H9 (cell line): ENCODE results near the gene SIN3B. TPM values are rescaled to one million over a fixed set of nuclear protein-coding genes. Genes with fewer than 3 reads are reported as not detected.

ENCODE experiments used
- DNase-seq: peaks from one replicate; pipeline ENCODE4 v3.0.0-alpha.2; 2017
- H2AFZ ChIP-seq: one replicate; pipeline ENCODE4 v1.6.1; 2013; ENCODE audit warnings: mild to moderate bottlenecking, low read length, control low read depth, moderate library complexity
- H2AK5ac ChIP-seq: 2 replicates; pipeline ENCODE4 v1.6.1; 2013; ENCODE audit warnings: low read length, control low read depth, mixed read lengths; ENCODE audit not compliant: insufficient read length
- H2BK120ac ChIP-seq: one replicate; pipeline ENCODE4 v1.6.1; 2013; ENCODE audit warnings: low read depth, mild to moderate bottlenecking, low read length, control low read depth, inconsistent platforms; ENCODE audit not compliant: poor library complexity, severe bottlenecking
- H2BK12ac ChIP-seq: 2 replicates; pipeline ENCODE4 v1.6.1; 2013; ENCODE audit warnings: low read length, control low read depth, mixed read lengths, low read depth; ENCODE audit not compliant: insufficient read length
- H2BK15ac ChIP-seq: 2 replicates; pipeline ENCODE4 v1.6.1; 2013; ENCODE audit warnings: low read depth, low read length, control low read depth
- H2BK20ac ChIP-seq: one replicate; pipeline ENCODE4 v1.6.1; 2013; ENCODE audit warnings: low read depth, mild to moderate bottlenecking, low read length, control low read depth, inconsistent platforms; ENCODE audit not compliant: poor library complexity, severe bottlenecking
- H2BK5ac ChIP-seq: 2 replicates; pipeline ENCODE4 v1.6.1; 2013; ENCODE audit warnings: low read length, control low read depth, mixed read lengths; ENCODE audit not compliant: insufficient read length
- H3K14ac ChIP-seq: 2 replicates; pipeline ENCODE4 v1.6.1; 2013; ENCODE audit warnings: low read length, control low read depth; ENCODE audit not compliant: insufficient read depth
- H3K18ac ChIP-seq: 2 replicates; pipeline ENCODE4 v1.6.1; 2013; ENCODE audit warnings: low read depth, mild to moderate bottlenecking, mixed read lengths, low read length, control low read depth; ENCODE audit not compliant: insufficient read length
- H3K23ac ChIP-seq: 2 replicates; pipeline ENCODE4 v1.6.1; 2013; ENCODE audit warnings: low read length, control low read depth, mixed read lengths, low read depth; ENCODE audit not compliant: insufficient read length
- H3K23me2 ChIP-seq: 2 replicates; pipeline ENCODE4 v1.6.1; 2013; ENCODE audit warnings: low read depth, mild to moderate bottlenecking, mixed read lengths, low read length, control low read depth; ENCODE audit not compliant: insufficient read length, poor library complexity, severe bottlenecking
- H3K27ac ChIP-seq: 2 replicates; pipeline ENCODE4 v1.5.1; 2013; ENCODE audit warnings: low read length, control low read depth, mixed read lengths, low read depth; ENCODE audit not compliant: insufficient read length
- H3K27me3 ChIP-seq: 2 replicates; pipeline ENCODE4 v1.6.1; 2013; ENCODE audit warnings: low read length, control low read depth, inconsistent platforms; ENCODE audit not compliant: insufficient read depth
- H3K4ac ChIP-seq: 2 replicates; pipeline ENCODE4 v1.6.1; 2013; ENCODE audit warnings: low read depth, mild to moderate bottlenecking, control low read depth, inconsistent platforms, low read length, moderate library complexity
- H3K4me1 ChIP-seq: 2 replicates; pipeline ENCODE4 v1.6.1; 2013; ENCODE audit warnings: low read length, control low read depth, inconsistent platforms; ENCODE audit not compliant: insufficient read depth
- H3K4me2 ChIP-seq: 2 replicates; pipeline ENCODE4 v1.6.1; 2013; ENCODE audit warnings: low read length, control low read depth, mixed read lengths; ENCODE audit not compliant: insufficient read length, insufficient read depth
- H3K56ac ChIP-seq: 2 replicates; pipeline ENCODE4 v1.6.1; 2013; ENCODE audit warnings: low read depth, mild to moderate bottlenecking, mixed read lengths, low read length, control low read depth; ENCODE audit not compliant: insufficient read length
- H3K79me1 ChIP-seq: 2 replicates; pipeline ENCODE4 v1.6.1; 2013; ENCODE audit warnings: low read depth, mild to moderate bottlenecking, moderate library complexity, low read length, control low read depth, inconsistent platforms; ENCODE audit not compliant: insufficient read depth, poor library complexity, severe bottlenecking
- H3K79me2 ChIP-seq: 2 replicates; pipeline ENCODE4 v1.6.1; 2013; ENCODE audit warnings: low read length, control low read depth, inconsistent platforms; ENCODE audit not compliant: insufficient read depth
- H3K9ac ChIP-seq: 2 replicates; pipeline ENCODE4 v1.6.1; 2013; ENCODE audit warnings: low read length, control low read depth, mixed read lengths; ENCODE audit not compliant: insufficient read length; ENCODE audit errors: extremely low read depth
- H3K9me3 ChIP-seq: one replicate; pipeline ENCODE4 v1.6.1; 2013; ENCODE audit warnings: low read depth, low read length, inconsistent platforms; ENCODE audit not compliant: control insufficient read depth
- H3T11ph ChIP-seq: one replicate; pipeline ENCODE4 v1.6.1; 2013; ENCODE audit warnings: mild to moderate bottlenecking, low read length, control low read depth, inconsistent platforms
- H4K20me1 ChIP-seq: one replicate; pipeline ENCODE4 v1.6.1; 2013; ENCODE audit not compliant: control insufficient read depth, insufficient read length, insufficient read depth
- H4K5ac ChIP-seq: 2 replicates; pipeline ENCODE4 v1.6.1; 2013; ENCODE audit warnings: low read depth, mild to moderate bottlenecking, mixed read lengths, low read length, control low read depth; ENCODE audit not compliant: insufficient read length
- H4K8ac ChIP-seq: replicated peaks from 2 replicates; pipeline ENCODE4 v1.6.1; 2013; ENCODE audit warnings: low read length, control low read depth, mixed read lengths, low read depth; ENCODE audit not compliant: insufficient read length
- H4K91ac ChIP-seq: 2 replicates; pipeline ENCODE4 v1.6.1; 2013; ENCODE audit warnings: low read depth, mild to moderate bottlenecking, moderate library complexity, mixed read lengths, low read length, control low read depth; ENCODE audit not compliant: insufficient read length
- H3K27ac Mint-ChIP-seq, 3 experiments: 2 replicates in 2 of 3; 3 replicates in 1 of 3; pipeline ENCODE4 v1.8.0; 2020 to 2021; ENCODE audit warnings: mixed read lengths in 3 of 3, mild to moderate bottlenecking in 1 of 3, moderate library complexity in 1 of 3
- H3K27me3 Mint-ChIP-seq: 2 replicates; pipeline ENCODE4 v1.8.0; 2021; ENCODE audit warnings: low read depth, mild to moderate bottlenecking, moderate library complexity, mixed read lengths
- H3K36me3 Mint-ChIP-seq, 3 experiments: 2 replicates in 2 of 3; 3 replicates in 1 of 3; pipeline ENCODE4 v1.8.0; 2020 to 2021; ENCODE audit warnings: low read depth in 3 of 3, mixed read lengths in 3 of 3; ENCODE audit not compliant: insufficient read depth in 1 of 3
- H3K4me1 Mint-ChIP-seq, 2 experiments: 2 replicates each; pipeline ENCODE4 v1.8.0; 2020; ENCODE audit warnings: mixed read lengths in 2 of 2
- H3K4me3 Mint-ChIP-seq, 2 experiments: 2 replicates in 1 of 2; 3 replicates in 1 of 2; pipeline ENCODE4 v1.8.0; 2020 to 2021; ENCODE audit warnings: mild to moderate bottlenecking in 2 of 2, mixed read lengths in 2 of 2, moderate library complexity in 1 of 2
- H3K9me3 Mint-ChIP-seq, 2 experiments: 2 replicates in 1 of 2; 3 replicates in 1 of 2; pipeline ENCODE4 v1.8.0; 2020; ENCODE audit warnings: mild to moderate bottlenecking in 2 of 2, mixed read lengths in 2 of 2, moderate library complexity in 1 of 2
- WGBS: extraction: QIAGEN DNeasy Blood & Tissue Kit; methylation state at CpG from one replicate; pipeline ENCODE4 v1.1.7; 2013; ENCODE audit warnings: missing lambda C conversion rate, low lambda C conversion rate, mixed read lengths; ENCODE audit not compliant: insufficient read length; ENCODE audit errors: extremely low coverage; 5-methylcytosine and 5-hydroxymethylcytosine counted together
- total RNA-seq: library from RNA; stranded (reverse); gene quantifications from 2 replicates; pipeline ENCODE4 v1.2.1, GENCODE V29; 2021
- TF ChIP-seq, protein P1 (sequence below): fragments of 200-600 bp; sonication (generic); conservative IDR thresholded peaks from 3 replicates; pipeline ENCODE4 v1.8.0; 2021; ENCODE audit warnings: antibody characterized with exemption, mild to moderate bottlenecking

SIN3B gene
- total RNA-seq, 1 experiment from 2014 or later = 72.7 TPM

DNA sequence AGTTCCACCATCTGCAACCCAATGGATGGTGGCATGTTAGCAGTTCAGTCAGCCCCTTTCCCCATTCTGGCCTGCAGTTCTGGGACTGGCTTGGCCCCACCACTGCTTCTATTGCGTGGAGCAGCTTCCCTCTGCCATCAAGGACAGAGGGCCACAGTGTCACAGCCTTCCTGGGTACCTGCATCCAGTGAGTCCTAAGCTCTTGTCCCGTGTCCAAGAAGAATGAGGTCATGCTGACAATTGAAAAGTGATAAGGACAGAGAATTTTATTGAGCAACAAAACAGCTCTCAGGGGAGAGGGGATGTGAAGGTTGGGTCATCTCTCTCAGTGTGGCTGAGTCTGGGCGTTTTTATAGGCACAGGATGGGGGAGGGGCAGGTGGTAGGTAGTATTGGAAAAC, 33.5 kb upstream of the SIN3B start:
- Histone ChIP-seq H3K79me1 (no peaks in the 10 kb centered on the region), H3K79me2 (no peaks in the 10 kb centered on the region), H3K23ac (no peak overlapping the region), H2BK12ac (no peak overlapping the region), H3K4ac (no peak overlapping the region), H3K4me1 (no peaks in the 10 kb centered on the region), H2AFZ (no peak overlapping the region), H2BK5ac (no peak overlapping the region), H3K56ac (no peak overlapping the region), H3K9ac (no peak overlapping the region), H3K4me2 (no peak overlapping the region), H3K27ac (no peak overlapping the region), H4K5ac (no peak overlapping the region), H4K8ac (no peak overlapping the region), H3K9me3 (no peaks in the 10 kb centered on the region), H3K23me2 (no peaks in the 10 kb centered on the region), H4K91ac (no peak overlapping the region), H3K14ac (no peak overlapping the region), H3K18ac (no peak overlapping the region), H3K27me3 (no peaks in the 10 kb centered on the region), H2AK5ac (no peak overlapping the region), H2BK15ac (no peak overlapping the region), H3T11ph (no peak overlapping the region), H4K20me1 (no peaks in the 10 kb centered on the region), H2BK120ac (no peak overlapping the region), H2BK20ac (no peak overlapping the region)
- TF ChIP-seq, protein P1, sequence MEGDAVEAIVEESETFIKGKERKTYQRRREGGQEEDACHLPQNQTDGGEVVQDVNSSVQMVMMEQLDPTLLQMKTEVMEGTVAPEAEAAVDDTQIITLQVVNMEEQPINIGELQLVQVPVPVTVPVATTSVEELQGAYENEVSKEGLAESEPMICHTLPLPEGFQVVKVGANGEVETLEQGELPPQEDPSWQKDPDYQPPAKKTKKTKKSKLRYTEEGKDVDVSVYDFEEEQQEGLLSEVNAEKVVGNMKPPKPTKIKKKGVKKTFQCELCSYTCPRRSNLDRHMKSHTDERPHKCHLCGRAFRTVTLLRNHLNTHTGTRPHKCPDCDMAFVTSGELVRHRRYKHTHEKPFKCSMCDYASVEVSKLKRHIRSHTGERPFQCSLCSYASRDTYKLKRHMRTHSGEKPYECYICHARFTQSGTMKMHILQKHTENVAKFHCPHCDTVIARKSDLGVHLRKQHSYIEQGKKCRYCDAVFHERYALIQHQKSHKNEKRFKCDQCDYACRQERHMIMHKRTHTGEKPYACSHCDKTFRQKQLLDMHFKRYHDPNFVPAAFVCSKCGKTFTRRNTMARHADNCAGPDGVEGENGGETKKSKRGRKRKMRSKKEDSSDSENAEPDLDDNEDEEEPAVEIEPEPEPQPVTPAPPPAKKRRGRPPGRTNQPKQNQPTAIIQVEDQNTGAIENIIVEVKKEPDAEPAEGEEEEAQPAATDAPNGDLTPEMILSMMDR = no peak
- H3K36me3 Mint-ChIP-seq = peaks cover 3 to 9% (median 6%) of the 10 kb centered on the region in 3 experiments; a peak in 6 of 7 replicates
- no peak overlapping the region for H3K27ac Mint-ChIP-seq
- no peaks in the 10 kb centered on the region for H3K4me1 Mint-ChIP-seq
- no peak for DNase-seq
- WGBS = no CpG with 5 or more reads among the region's 3 CpGs
- no peaks in the 10 kb centered on the region; the same call in 1 of the 2 replicates for H3K27me3 Mint-ChIP-seq
- H3K9me3 Mint-ChIP-seq = peaks cover 10 to 17% of the 10 kb centered on the region in 2 experiments
- H3K4me3 Mint-ChIP-seq = no peak overlapping the region
